Endodermal cell (in vitro differentiated cells): ENCODE results near the gene MYO1A. TPM values are rescaled to one million over a fixed set of nuclear protein-coding genes. Genes with fewer than 3 reads are reported as not detected.

ENCODE experiments used
- DNase-seq: peaks from one replicate; pipeline ENCODE4 v3.0.0-alpha.2; 2017
- H3K27ac ChIP-seq: 2 replicates; pipeline ENCODE4 v1.5.1; 2013; ENCODE audit warnings: mild to moderate bottlenecking, low read depth, low read length, moderate library complexity
- H3K27me3 ChIP-seq: 2 replicates; pipeline ENCODE4 v1.6.1; 2013; ENCODE audit warnings: mild to moderate bottlenecking, low read length, moderate library complexity; ENCODE audit not compliant: insufficient read depth, control insufficient read depth, poor library complexity, severe bottlenecking
- H3K36me3 ChIP-seq: 2 replicates; pipeline ENCODE4 v1.7.0; 2013; ENCODE audit warnings: mild to moderate bottlenecking, low read length, moderate library complexity; ENCODE audit not compliant: control insufficient read depth, insufficient read depth
- H3K4me1 ChIP-seq: one replicate; pipeline ENCODE4 v1.7.0; 2013; ENCODE audit warnings: low read length; ENCODE audit not compliant: control insufficient read depth, insufficient read depth
- H3K4me3 ChIP-seq: 2 replicates; pipeline ENCODE4 v1.5.1; 2013; ENCODE audit warnings: mild to moderate bottlenecking, low read length, moderate library complexity
- H3K9ac ChIP-seq: 2 replicates; pipeline ENCODE4 v1.6.1; 2013; ENCODE audit warnings: mild to moderate bottlenecking, low read length, moderate library complexity; ENCODE audit not compliant: poor library complexity, severe bottlenecking; ENCODE audit errors: extremely low read depth
- H3K9me3 ChIP-seq: 2 replicates; pipeline ENCODE4 v1.6.1; 2013; ENCODE audit warnings: mild to moderate bottlenecking, low read length, moderate library complexity; ENCODE audit not compliant: control insufficient read depth
- H3K27ac Mint-ChIP-seq: 2 replicates; pipeline ENCODE4 v1.8.0; 2020; ENCODE audit warnings: mixed read lengths
- H3K27me3 Mint-ChIP-seq: 2 replicates; pipeline ENCODE4 v1.8.0; 2021; ENCODE audit warnings: mild to moderate bottlenecking, mixed read lengths; ENCODE audit not compliant: insufficient read depth
- H3K36me3 Mint-ChIP-seq: 2 replicates; pipeline ENCODE4 v1.8.0; 2020; ENCODE audit warnings: low read depth, mixed read lengths
- H3K4me1 Mint-ChIP-seq: 2 replicates; pipeline ENCODE4 v1.8.0; 2020; ENCODE audit warnings: mixed read lengths
- H3K4me3 Mint-ChIP-seq: 2 replicates; pipeline ENCODE4 v1.8.0; 2020; ENCODE audit warnings: mild to moderate bottlenecking, moderate library complexity, mixed read lengths
- H3K9me3 Mint-ChIP-seq: 2 replicates; pipeline ENCODE4 v1.8.0; 2020; ENCODE audit warnings: mild to moderate bottlenecking, mixed read lengths
- WGBS, 2 experiments: methylation state at CpG; one replicate each; pipeline versions ENCODE4 v1.1.5 to v1.1.7; 2013; ENCODE audit warnings: missing lambda C conversion rate in 2 of 2, mixed read lengths in 1 of 2; ENCODE audit not compliant: insufficient coverage in 1 of 2, insufficient read length in 1 of 2; 5-methylcytosine and 5-hydroxymethylcytosine counted together
- total RNA-seq, 2 donors: library from RNA; stranded (reverse); fragmentation: NEBNext Ultra II Directional in 1 of 2; extraction: Animal tissue kit (Norgen Biotek cat#: 25700) in 1 of 2; gene quantifications; 2 replicates in 1 of 2; 3 replicates in 1 of 2; pipeline ENCODE4 v1.2.1, GENCODE V29; 2021
- TF ChIP-seq, protein P1 (sequence below): fragments of 200-600 bp; sonication (generic); conservative IDR thresholded peaks from 2 replicates; pipeline ENCODE4 v1.5.0; 2021; ENCODE audit warnings: antibody characterized with exemption, mild to moderate bottlenecking

The MYO1A gene
- total RNA-seq, 2 donors from 2014 or later, result 0.77 to 1.7 TPM

DNA sequence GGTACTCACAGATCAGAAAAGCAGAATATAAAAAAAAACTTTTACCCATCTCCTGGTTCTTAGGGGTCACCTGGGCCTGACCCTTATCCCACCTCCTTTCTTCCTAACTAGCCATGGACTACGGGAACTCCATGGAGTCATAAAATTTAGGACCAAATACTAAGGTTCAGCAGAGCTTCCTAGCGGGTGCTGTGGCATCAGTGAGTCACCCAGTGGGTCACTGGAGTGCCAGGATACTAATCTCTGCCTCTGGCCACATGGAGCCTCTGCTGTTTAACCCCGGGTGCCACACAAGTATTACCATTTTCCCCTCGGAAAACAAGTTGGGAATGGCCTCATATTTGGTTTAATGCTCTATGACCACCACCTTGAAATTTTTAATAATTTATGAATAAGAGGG is 50.5 kb downstream of the MYO1A start:
- TF ChIP-seq, protein P1, sequence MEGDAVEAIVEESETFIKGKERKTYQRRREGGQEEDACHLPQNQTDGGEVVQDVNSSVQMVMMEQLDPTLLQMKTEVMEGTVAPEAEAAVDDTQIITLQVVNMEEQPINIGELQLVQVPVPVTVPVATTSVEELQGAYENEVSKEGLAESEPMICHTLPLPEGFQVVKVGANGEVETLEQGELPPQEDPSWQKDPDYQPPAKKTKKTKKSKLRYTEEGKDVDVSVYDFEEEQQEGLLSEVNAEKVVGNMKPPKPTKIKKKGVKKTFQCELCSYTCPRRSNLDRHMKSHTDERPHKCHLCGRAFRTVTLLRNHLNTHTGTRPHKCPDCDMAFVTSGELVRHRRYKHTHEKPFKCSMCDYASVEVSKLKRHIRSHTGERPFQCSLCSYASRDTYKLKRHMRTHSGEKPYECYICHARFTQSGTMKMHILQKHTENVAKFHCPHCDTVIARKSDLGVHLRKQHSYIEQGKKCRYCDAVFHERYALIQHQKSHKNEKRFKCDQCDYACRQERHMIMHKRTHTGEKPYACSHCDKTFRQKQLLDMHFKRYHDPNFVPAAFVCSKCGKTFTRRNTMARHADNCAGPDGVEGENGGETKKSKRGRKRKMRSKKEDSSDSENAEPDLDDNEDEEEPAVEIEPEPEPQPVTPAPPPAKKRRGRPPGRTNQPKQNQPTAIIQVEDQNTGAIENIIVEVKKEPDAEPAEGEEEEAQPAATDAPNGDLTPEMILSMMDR, result no peak
- H3K9me3 Mint-ChIP-seq, result no peaks in the 10 kb centered on the region
- Histone ChIP-seq H3K4me1 (peaks cover 6% of the 10 kb centered on the region), H3K4me3 (no peak overlapping the region), H3K9ac (no peak overlapping the region), H3K36me3 (peaks cover 47% of the 10 kb centered on the region), H3K27me3 (no peaks in the 10 kb centered on the region), H3K27ac (no peak overlapping the region), H3K9me3 (no peaks in the 10 kb centered on the region)
- H3K36me3 Mint-ChIP-seq, result peaks cover 53% of the 10 kb centered on the region
- no peak overlapping the region for H3K4me3 Mint-ChIP-seq
- peaks cover 5% of the 10 kb centered on the region for H3K4me1 Mint-ChIP-seq
- no peak for DNase-seq
- H3K27ac Mint-ChIP-seq, result no peak overlapping the region
- WGBS, 2 experiments, result 92 to 100% methylated on average over 2 to 4 of the region's 4 CpGs
- no peaks in the 10 kb centered on the region for H3K27me3 Mint-ChIP-seq

DNA sequence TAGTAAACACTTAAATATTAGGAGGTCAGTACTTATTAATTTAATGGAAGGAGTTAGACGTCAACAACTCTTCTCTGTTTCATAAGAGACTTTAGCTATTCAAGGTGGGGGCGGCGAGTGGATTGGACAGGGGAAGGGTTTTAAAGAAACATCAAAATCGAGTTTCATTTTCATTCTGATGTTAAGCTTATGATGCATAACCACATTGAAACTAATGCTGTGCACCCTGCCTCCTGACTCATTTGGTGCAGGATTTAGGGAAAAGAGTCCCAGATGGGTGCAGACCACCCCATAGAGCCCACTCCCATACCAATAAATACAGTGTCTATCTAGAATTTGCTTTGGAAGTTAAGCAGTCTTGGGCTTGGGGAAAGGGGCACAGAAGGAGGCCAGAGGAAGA is 50.9 kb downstream of the MYO1A start:
- no peaks in the 10 kb centered on the region for H3K27me3 Mint-ChIP-seq
- Histone ChIP-seq H3K4me1 (peaks cover 6% of the 10 kb centered on the region), H3K27ac (no peak overlapping the region), H3K9me3 (no peaks in the 10 kb centered on the region), H3K27me3 (no peaks in the 10 kb centered on the region), H3K36me3 (peaks cover 42% of the 10 kb centered on the region), H3K9ac (no peak overlapping the region), H3K4me3 (no peak overlapping the region)
- H3K4me3 Mint-ChIP-seq, result no peak overlapping the region
- WGBS, 2 experiments, result 94% methylated on average over 4 of the region's 4 CpGs; no CpG with 5 or more reads in 1 of the 2 experiments
- peaks cover 48% of the 10 kb centered on the region for H3K36me3 Mint-ChIP-seq
- TF ChIP-seq, protein P1, result no peak
- H3K4me1 Mint-ChIP-seq, result peaks cover 5% of the 10 kb centered on the region
- H3K9me3 Mint-ChIP-seq, result no peaks in the 10 kb centered on the region
- DNase-seq, result no peak
- no peak overlapping the region for H3K27ac Mint-ChIP-seq

- Histone ChIP-seq H3K9ac (no peak overlapping the region), H3K4me3 (no peak overlapping the region), H3K4me1 (peaks cover 6% of the 10 kb centered on the region), H3K27me3 (no peaks in the 10 kb centered on the region), H3K9me3 (no peaks in the 10 kb centered on the region), H3K27ac (no peak overlapping the region), H3K36me3 (peaks cover 35% of the 10 kb centered on the region)
- WGBS, 2 experiments, result 90 to 97% methylated on average over 5 to 6 of the region's 6 CpGs
- H3K36me3 Mint-ChIP-seq, result peaks cover 43% of the 10 kb centered on the region
- peak; percentile 24 for DNase-seq
- TF ChIP-seq, protein P1, result no peak
- peaks cover 5% of the 10 kb centered on the region for H3K4me1 Mint-ChIP-seq
- H3K4me3 Mint-ChIP-seq, result no peak overlapping the region
- H3K27ac Mint-ChIP-seq, result no peak overlapping the region
- no peaks in the 10 kb centered on the region for H3K27me3 Mint-ChIP-seq
- H3K9me3 Mint-ChIP-seq, result no peaks in the 10 kb centered on the region
Observed at GRCh38 chr12:56998316-56998715, 51.6 kb downstream of the MYO1A start.
